ENCODE data around the gene DOCK4.

DNA sequence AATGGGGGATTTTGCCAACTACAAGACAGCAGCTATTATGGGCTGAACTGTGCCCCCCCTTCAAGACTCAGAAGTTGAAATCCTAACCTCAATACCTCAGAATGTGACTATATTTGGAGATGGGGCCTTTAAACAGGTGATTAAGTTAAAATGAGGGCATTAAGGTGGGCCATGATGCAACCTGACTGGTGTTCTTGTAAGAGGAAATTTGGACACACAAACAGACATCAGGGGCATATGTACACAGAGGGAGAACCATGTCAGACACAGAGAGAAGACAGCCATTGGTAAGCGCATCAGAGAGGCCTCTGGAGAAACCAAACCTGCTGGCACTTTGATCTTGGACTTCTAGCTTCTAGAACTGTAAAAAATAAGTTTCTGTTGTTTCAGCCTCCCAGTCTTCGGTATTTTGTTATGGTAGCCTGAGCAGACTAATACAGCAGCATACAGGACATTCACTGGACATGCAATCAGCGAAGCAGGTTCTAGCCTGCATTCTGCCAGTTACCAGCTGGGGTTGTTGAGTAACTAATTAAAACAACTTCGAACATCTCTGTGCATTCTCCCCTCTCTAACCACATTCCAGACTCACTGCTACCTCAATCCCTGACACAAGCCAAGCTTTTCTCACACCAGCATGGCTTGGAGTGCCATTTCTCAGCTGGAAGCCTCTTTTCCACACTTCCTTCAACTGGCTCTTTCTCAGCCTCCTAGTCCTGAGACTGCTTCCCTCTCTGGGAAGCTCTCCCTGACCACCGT lies 141.4 kb downstream of the DOCK4 start:
- no peak for TF ChIP-seq ZNF274 (IDR thresholded peaks at IDR 0.05; ENCODE audit: low read depth, low read length)
- TF ChIP-seq SUZ12 (IDR thresholded peaks at IDR 0.05; ENCODE audit: extremely low read depth, insufficient read depth, insufficient read length): no peak
- no peak for TF ChIP-seq YY1 (IDR thresholded peaks at IDR 0.05; ENCODE audit: insufficient read depth, insufficient read length)

Data from NT2/D1 (cell line).